Uterus (tissue), 2 donors: ENCODE data around the gene KCNIP1.

Experiments used
- POLR2A ChIP-seq, 2 donors: fragments of 450-650 bp; IDR thresholded peaks; one replicate each; pipeline ENCODE4 v1.6.1; 2016; ENCODE audit warnings: antibody characterized with exemption in 2 of 2, mild to moderate bottlenecking in 1 of 2, moderate library complexity in 1 of 2
- TF ChIP-seq, protein P1 (sequence below), 4 experiments: fragments of 200-600 bp in 2 of 4; fragments of 450-650 bp in 2 of 4; sonication (generic) in 2 of 4; IDR thresholded peaks; one replicate each; pipeline ENCODE4 v1.5.1; 2016 to 2019; ENCODE audit warnings: antibody characterized with exemption in 4 of 4, mild to moderate bottlenecking in 2 of 4, moderate library complexity in 1 of 4

DNA sequence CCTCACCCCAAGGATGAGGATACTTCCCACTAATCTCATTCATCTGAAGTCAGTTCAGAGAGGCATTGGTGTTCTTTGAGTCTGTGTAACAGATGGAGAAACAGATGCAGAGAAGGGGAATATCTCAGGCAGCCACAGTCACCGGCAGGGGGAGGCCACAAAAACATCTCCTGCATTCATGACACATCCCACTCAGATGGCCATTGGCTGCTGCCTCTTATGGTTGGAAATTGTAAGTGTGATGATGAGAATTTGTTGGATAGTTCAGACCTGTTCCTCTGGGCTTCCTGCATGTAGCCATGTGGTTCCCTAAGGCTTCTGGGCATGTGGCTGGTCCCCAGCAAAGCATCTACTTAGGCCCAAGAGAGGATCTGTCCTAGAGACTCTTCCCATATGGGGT is 233.8 kb downstream of the KCNIP1 start:
- no peak for TF ChIP-seq POLR2A (IDR thresholded peaks at IDR 0.05)
- TF ChIP-seq, protein P1, sequence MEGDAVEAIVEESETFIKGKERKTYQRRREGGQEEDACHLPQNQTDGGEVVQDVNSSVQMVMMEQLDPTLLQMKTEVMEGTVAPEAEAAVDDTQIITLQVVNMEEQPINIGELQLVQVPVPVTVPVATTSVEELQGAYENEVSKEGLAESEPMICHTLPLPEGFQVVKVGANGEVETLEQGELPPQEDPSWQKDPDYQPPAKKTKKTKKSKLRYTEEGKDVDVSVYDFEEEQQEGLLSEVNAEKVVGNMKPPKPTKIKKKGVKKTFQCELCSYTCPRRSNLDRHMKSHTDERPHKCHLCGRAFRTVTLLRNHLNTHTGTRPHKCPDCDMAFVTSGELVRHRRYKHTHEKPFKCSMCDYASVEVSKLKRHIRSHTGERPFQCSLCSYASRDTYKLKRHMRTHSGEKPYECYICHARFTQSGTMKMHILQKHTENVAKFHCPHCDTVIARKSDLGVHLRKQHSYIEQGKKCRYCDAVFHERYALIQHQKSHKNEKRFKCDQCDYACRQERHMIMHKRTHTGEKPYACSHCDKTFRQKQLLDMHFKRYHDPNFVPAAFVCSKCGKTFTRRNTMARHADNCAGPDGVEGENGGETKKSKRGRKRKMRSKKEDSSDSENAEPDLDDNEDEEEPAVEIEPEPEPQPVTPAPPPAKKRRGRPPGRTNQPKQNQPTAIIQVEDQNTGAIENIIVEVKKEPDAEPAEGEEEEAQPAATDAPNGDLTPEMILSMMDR (IDR thresholded peaks at IDR 0.05) = no peak
